H1 (cell line): Measurements from ENCODE around the gene RCAN3. TPM values are rescaled to one million over a fixed set of nuclear protein-coding genes. Genes with fewer than 3 reads are reported as not detected.

Experiments
- CTCF ChIA-PET: fragments of 300-600 bp; sonication (Branson Sonifier 250); formaldehyde crosslinking; loops from one replicate; lab custom pipeline; 2021; ENCODE audit not compliant: partially characterized antibody; lab: Charles Lee
- POLR2A ChIA-PET: fragments of 300-600 bp; sonication (Branson Sonifier 250); formaldehyde crosslinking; loops from one replicate; lab custom pipeline; 2021; ENCODE audit warnings: inconsistent platforms; ENCODE audit not compliant: partially characterized antibody; lab: Charles Lee
- DNase-seq, 2 experiments: peaks; one replicate each; pipeline versions ENCODE4 v3.0.0 to v3.0.0-alpha.2; 2010 to 2022; ENCODE audit warnings: low spot score in 2 of 2, low read depth in 1 of 2, mixed read lengths in 1 of 2
- FAIRE-seq: peaks from 2 replicates; lab custom pipeline; 2011; peaks lifted over from hg19 to GRCh38; lab: Jason Lieb, UNC
- H2AFZ ChIP-seq: 2 replicates; pipeline ENCODE4 v1.8.1; 2012; ENCODE audit warnings: low read length, inconsistent platforms
- H2AK5ac ChIP-seq: 2 replicates; pipeline ENCODE4 v1.6.1; 2013; ENCODE audit warnings: low read depth, low read length
- H2BK120ac ChIP-seq: replicated peaks from 2 replicates; pipeline ENCODE3; 2013; ENCODE audit warnings: low read depth, low read length, inconsistent platforms
- H2BK12ac ChIP-seq: 2 replicates; pipeline ENCODE4 v1.6.1; 2013; ENCODE audit warnings: low read depth, low read length
- H2BK15ac ChIP-seq: 2 replicates; pipeline ENCODE4 v1.6.1; 2013; ENCODE audit warnings: low read length
- H2BK20ac ChIP-seq: 2 replicates; pipeline ENCODE4 v1.6.1; 2013; ENCODE audit warnings: low read length
- H2BK5ac ChIP-seq: 2 replicates; pipeline ENCODE4 v1.6.1; 2013; ENCODE audit warnings: low read depth, low read length
- H3K14ac ChIP-seq: 2 replicates; pipeline ENCODE4 v1.6.1; 2013; ENCODE audit warnings: inconsistent platforms; ENCODE audit not compliant: insufficient read length
- H3K18ac ChIP-seq: 2 replicates; pipeline ENCODE4 v1.6.1; 2013; ENCODE audit warnings: low read length; ENCODE audit errors: extremely low read depth
- H3K23ac ChIP-seq: 2 replicates; pipeline ENCODE4 v1.6.1; 2013; ENCODE audit warnings: inconsistent platforms; ENCODE audit not compliant: insufficient read length
- H3K23me2 ChIP-seq: 2 replicates; pipeline ENCODE4 v1.6.1; 2013; ENCODE audit warnings: low read depth, low read length
- H3K27ac ChIP-seq: 2 replicates; pipeline ENCODE4 v1.6.1; 2011; ENCODE audit warnings: low read depth, low read length, inconsistent platforms
- H3K27me3 ChIP-seq, 4 experiments: replicated peaks in 1 of 4; 1 replicate in 1 of 4; 2 replicates in 3 of 4; pipeline versions ENCODE4 v1.6.1 to v1.8.1; 2011 to 2013; ENCODE audit warnings: low read length in 3 of 4, mild to moderate bottlenecking in 3 of 4, inconsistent platforms in 2 of 4, mixed read lengths in 2 of 4, moderate library complexity in 1 of 4; ENCODE audit not compliant: control insufficient read depth in 3 of 4, insufficient read depth in 3 of 4; ENCODE audit errors: extremely low read depth in 1 of 4
- H3K36me3 ChIP-seq, 4 experiments: 2 replicates each; pipeline versions ENCODE4 v1.6.1 to v1.8.1; 2011 to 2013; ENCODE audit warnings: mild to moderate bottlenecking in 4 of 4, low read length in 3 of 4, moderate library complexity in 2 of 4, control low read depth in 1 of 4, inconsistent platforms in 1 of 4; ENCODE audit not compliant: insufficient read depth in 4 of 4, control insufficient read depth in 2 of 4
- H3K4ac ChIP-seq: replicated peaks from 2 replicates; pipeline ENCODE3; 2013; ENCODE audit warnings: low read length, low read depth, mixed read lengths, inconsistent platforms; ENCODE audit not compliant: insufficient read length
- H3K4me1 ChIP-seq, 4 experiments: replicated peaks in 1 of 4; 1 replicate in 1 of 4; 2 replicates in 3 of 4; pipeline versions ENCODE4 v1.6.1 to v1.8.1; 2011 to 2013; ENCODE audit warnings: low read length in 3 of 4, inconsistent platforms in 2 of 4, mixed read lengths in 1 of 4; ENCODE audit not compliant: insufficient read depth in 4 of 4, control insufficient read depth in 3 of 4
- H3K4me2 ChIP-seq, 2 experiments: 2 replicates each; pipeline versions ENCODE4 v1.6.1 to v1.8.1; 2011 to 2013; ENCODE audit warnings: low read depth in 2 of 2, low read length in 2 of 2, control low read depth in 1 of 2, inconsistent platforms in 1 of 2, mild to moderate bottlenecking in 1 of 2; ENCODE audit not compliant: insufficient read depth in 1 of 2
- H3K4me3 ChIP-seq, 4 experiments: fragments of 200-600, 300-600 bp in 1 of 4; sonication (generic), shearing (Covaris generic), sonication (Bioruptor Twin) in 1 of 4; 2 replicates each; pipeline versions ENCODE4 v1.5.1 to v1.8.1; 2011 to 2016; ENCODE audit warnings: low read length in 4 of 4, low read depth in 3 of 4, control low read depth in 2 of 4, inconsistent platforms in 2 of 4, mild to moderate bottlenecking in 2 of 4, mixed read lengths in 1 of 4, moderate library complexity in 1 of 4; ENCODE audit not compliant: insufficient read depth in 2 of 4; ENCODE audit errors: extremely low read depth in 1 of 4
- H3K56ac ChIP-seq: replicated peaks from 2 replicates; pipeline ENCODE3; 2013; ENCODE audit warnings: low read depth, mild to moderate bottlenecking, mixed read lengths, low read length, inconsistent platforms; ENCODE audit not compliant: insufficient read length
- H3K79me1 ChIP-seq: 2 replicates; pipeline ENCODE4 v1.6.1; 2013; ENCODE audit warnings: low read depth, low read length, control low read depth
- H3K79me2 ChIP-seq, 2 experiments: 2 replicates each; pipeline versions ENCODE4 v1.6.1 to v1.8.1; 2012 to 2013; ENCODE audit warnings: low read length in 2 of 2, mild to moderate bottlenecking in 2 of 2, inconsistent platforms in 1 of 2; ENCODE audit not compliant: insufficient read depth in 2 of 2, control insufficient read depth in 1 of 2
- H3K9ac ChIP-seq, 4 experiments: replicated peaks in 1 of 4; 1 replicate in 1 of 4; 2 replicates in 3 of 4; pipeline versions ENCODE4 v1.6.1 to v1.8.1; 2011 to 2013; ENCODE audit warnings: low read depth in 3 of 4, low read length in 3 of 4, control low read depth in 2 of 4, mild to moderate bottlenecking in 2 of 4, moderate library complexity in 2 of 4, inconsistent platforms in 1 of 4; ENCODE audit errors: extremely low read depth in 1 of 4
- H3K9me3 ChIP-seq, 2 experiments: 2 replicates each; pipeline versions ENCODE4 v1.6.1 to v1.8.1; 2012 to 2013; ENCODE audit warnings: mild to moderate bottlenecking in 2 of 2, moderate library complexity in 2 of 2, control low read depth in 1 of 2, inconsistent platforms in 1 of 2, low read depth in 1 of 2, low read length in 1 of 2, mixed read lengths in 1 of 2; ENCODE audit not compliant: insufficient read depth in 2 of 2
- H4K20me1 ChIP-seq, 2 experiments: replicated peaks in 1 of 2; 2 replicates each; pipeline versions ENCODE3 to v1.8.1; 2011 to 2013; ENCODE audit warnings: inconsistent platforms in 2 of 2, low read length in 2 of 2, mild to moderate bottlenecking in 1 of 2; ENCODE audit not compliant: insufficient read depth in 2 of 2, control insufficient read depth in 1 of 2
- H4K5ac ChIP-seq: 2 replicates; pipeline ENCODE4 v1.6.1; 2013; ENCODE audit warnings: low read length, low read depth, mixed read lengths, inconsistent platforms; ENCODE audit not compliant: insufficient read length
- H4K8ac ChIP-seq: 2 replicates; pipeline ENCODE4 v1.8.0; 2013; ENCODE audit warnings: mild to moderate bottlenecking, moderate library complexity, low read length, inconsistent platforms; ENCODE audit not compliant: insufficient read depth; ENCODE audit errors: extremely low read depth
- H4K91ac ChIP-seq: replicated peaks from 2 replicates; pipeline ENCODE3; 2013; ENCODE audit warnings: low read length, mixed read lengths, inconsistent platforms; ENCODE audit not compliant: insufficient read length
- CEBPB ChIP-seq: IDR thresholded peaks from 2 replicates; pipeline ENCODE4 v1.6.1; 2012; ENCODE audit warnings: low read depth, low read length
- E2F6 ChIP-seq: IDR thresholded peaks from 2 replicates; pipeline ENCODE4 v1.6.1; 2012; ENCODE audit warnings: inconsistent platforms
- RBBP5 ChIP-seq: IDR thresholded peaks from 2 replicates; pipeline ENCODE4 v1.7.1; 2012; ENCODE audit warnings: low read depth, mild to moderate bottlenecking, inconsistent platforms, low read length, moderate library complexity, borderline replicate concordance
- SAP30 ChIP-seq: fragments of 300-600 bp; sonication (generic); IDR thresholded peaks from 2 replicates; pipeline ENCODE4 v1.7.1; 2012; ENCODE audit warnings: low read length, moderate library complexity, mild to moderate bottlenecking, inconsistent platforms; ENCODE audit not compliant: insufficient read depth, insufficient replicate concordance
- SUZ12 ChIP-seq: fragments of 200-600 bp; sonication (generic); IDR thresholded peaks from 2 replicates; pipeline ENCODE4 v1.6.1; 2012; ENCODE audit warnings: mild to moderate bottlenecking, inconsistent platforms, low read length, moderate library complexity, mixed read lengths
- TBP ChIP-seq: IDR thresholded peaks from 2 replicates; pipeline ENCODE4 v1.6.1; 2011; ENCODE audit warnings: low read depth, low read length, improper control_type of control experiment
- WGBS, 2 experiments: shearing (Covaris generic) in 1 of 2; methylation state at CpG; one replicate each; pipeline versions ENCODE4 v1.1.6 to v1.1.7; 2013 to 2015; ENCODE audit warnings: low lambda C conversion rate in 2 of 2, mixed read lengths in 2 of 2, inconsistent platforms in 1 of 2, low coverage in 1 of 2, missing lambda C conversion rate in 1 of 2; ENCODE audit not compliant: insufficient replicate concordance in 2 of 2, insufficient coverage in 1 of 2, insufficient read length in 1 of 2; ENCODE audit errors: extremely low coverage in 1 of 2, missing lambda C conversion rate in 1 of 2; 5-methylcytosine and 5-hydroxymethylcytosine counted together
- polyA plus RNA-seq, 7 experiments: library from polyadenylated mRNA; depleted of rRNA in 3 of 7; stranded (reverse) in 5 of 7; unstranded in 2 of 7; fragments of >200 nt in 5 of 7; fragments of 200-250 nt in 2 of 7; gene quantifications; 1 replicate in 5 of 7; 2 replicates in 1 of 7; 4 replicates in 1 of 7; pipeline versions ENCODE4 v1.2.1 to v1.2.3, GENCODE V29; 2011 to 2013; ENCODE audit warnings: missing spikeins in 2 of 7, mixed read lengths in 2 of 7
- total RNA-seq: library from RNA; stranded (reverse); fragmentation: NEBNext Ultra II Directional; extraction: Animal tissue kit (Norgen Biotek cat#: 25700); gene quantifications from 2 replicates; pipeline ENCODE4 v1.2.1, GENCODE V29; 2021

The RCAN3 gene
- total and polyA plus RNA-seq, 2 of the 8 experiments (the other 6 are each of a cell fraction or from before 2014, with no cell fraction given): 5.6 to 16.6 TPM

- Histone ChIP-seq H3K23ac (no peak overlapping the region), H3K4me1 (peaks cover 2 to 10% (median 3%) of the 10 kb centered on the region in 4 experiments; a peak in 4 of 7 replicates), H3K9ac (no peak overlapping the region), H4K5ac (no peak overlapping the region), H2BK120ac (no peak overlapping the region), H4K20me1 (no peaks in the 10 kb centered on the region), H3K27me3 (peaks cover 0 to 21% (median 14%) of the 10 kb centered on the region in 4 experiments; a peak in 5 of 7 replicates), H2BK5ac (no peak overlapping the region), H3K4ac (no peak overlapping the region), H3K56ac (no peak overlapping the region), H2AK5ac (no peak overlapping the region)
- WGBS, 2 experiments: 89% methylated on average over 6 of the region's 6 CpGs; no CpG with 5 or more reads in 1 of the 2 experiments
- POLR2A ChIA-PET: no interaction called here
- TF ChIP-seq CEBPB: no peak
- no peak for TF ChIP-seq TBP
- TF ChIP-seq SUZ12: no peak
- no peak for TF ChIP-seq SAP30
- no peak for TF ChIP-seq RBBP5
- TF ChIP-seq E2F6: no peak
- TF ChIP-seq, all 59 proteins: peak for 0
- CTCF ChIA-PET: interaction anchor here (0.6 to 3.6 kb wide), 6 partner anchors 18 to 752 kb away, joined by 3 to 13 read pairs (median 3); no protein-coding TSS in a partner anchor
- H3K27ac ChIP-seq: no peak overlapping the region
- H3K36me3 ChIP-seq: no peaks in the 10 kb centered on the region
- H3K4me2 ChIP-seq: no peak overlapping the region
- no peak overlapping the region for H3K4me3 ChIP-seq
- no peaks in the 10 kb centered on the region for H3K9me3 ChIP-seq
- no peak overlapping the region for H2BK20ac ChIP-seq
- FAIRE-seq (no peak), DNase-seq (no peak)
- no peak overlapping the region for H3K14ac ChIP-seq
- H3K23me2 ChIP-seq: peaks cover 7% of the 10 kb centered on the region; the same call in 1 of the 2 replicates
- H3K79me2 ChIP-seq: no peaks in the 10 kb centered on the region
- H3K18ac ChIP-seq: no peak overlapping the region
- H3K79me1 ChIP-seq: no peaks in the 10 kb centered on the region
- no peak overlapping the region for H4K8ac ChIP-seq
- H2AFZ ChIP-seq: no peak overlapping the region
- H4K91ac ChIP-seq: no peak overlapping the region
- H2BK15ac ChIP-seq: no peak overlapping the region
- H2BK12ac ChIP-seq: no peak overlapping the region
These were observed 57.7 kb downstream of the RCAN3 start for GRCh38 chr1:24560361-24560760.
